Measurements from ENCODE around the gene TNC.

- no peak for TF ChIP-seq POLR2A (IDR thresholded peaks at IDR 0.05)
- TF ChIP-seq CTCF (IDR thresholded peaks at IDR 0.05), result no peak
Observed at GRCh38 chr9:115093520-115093919, 24.4 kb downstream of the TNC start.
